HG03442 (cell line): Measurements from ENCODE around the gene ENTPD1.

Experiments used
- ATAC-seq: cut with Tn5 transposase; IDR thresholded peaks from one replicate; pipeline ENCODE4 v1.9.1; 2021; ENCODE audit warnings: mild to moderate bottlenecking, moderate library complexity; ENCODE audit not compliant: unreplicated experiment

The ENTPD1 gene

DNA sequence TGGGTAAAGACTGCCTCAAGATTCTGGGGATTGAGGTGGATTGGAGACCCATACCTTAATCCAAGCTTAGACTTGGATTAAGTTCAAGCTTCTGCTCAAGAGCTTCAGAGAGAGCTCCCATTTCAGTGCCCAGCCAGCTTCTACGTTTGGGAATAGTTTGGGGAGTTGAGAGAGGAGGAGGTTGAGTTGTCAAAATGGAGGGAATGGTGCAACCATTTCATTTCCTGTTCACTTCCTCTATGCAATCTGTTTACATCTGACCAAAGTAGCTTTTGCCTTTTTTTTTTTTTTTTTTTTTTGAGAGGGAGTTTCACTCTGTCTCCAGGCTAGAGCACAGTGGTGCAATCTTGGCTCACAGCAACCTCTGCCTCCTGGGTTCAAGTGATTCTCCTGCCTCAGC is 65.8 kb downstream of the ENTPD1 start:
- ATAC-seq = no peak

DNA sequence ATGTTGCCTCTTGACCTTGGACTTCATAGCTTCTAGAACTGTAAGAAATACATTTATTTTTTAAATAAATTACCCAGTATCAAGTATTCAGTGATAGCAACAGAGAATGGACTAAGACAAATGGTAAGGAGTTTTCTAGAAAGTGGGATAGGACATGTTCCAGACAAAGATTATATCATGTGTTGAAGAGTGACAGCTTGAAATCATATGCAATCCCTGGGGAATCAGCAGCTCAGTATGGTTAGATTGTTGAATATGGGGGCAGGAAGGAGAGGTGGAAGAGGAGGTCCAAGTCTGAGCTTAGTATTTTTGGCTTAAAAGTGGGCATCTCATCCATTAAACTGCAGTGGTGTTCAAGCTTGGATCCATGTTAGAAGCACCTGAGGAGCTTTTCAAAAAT is 74.1 kb downstream of the ENTPD1 start:
- ATAC-seq = no peak

GRCh38 chr10:95831076-95831475 is 75.1 kb downstream of the ENTPD1 start:
- ATAC-seq = no peak

DNA sequence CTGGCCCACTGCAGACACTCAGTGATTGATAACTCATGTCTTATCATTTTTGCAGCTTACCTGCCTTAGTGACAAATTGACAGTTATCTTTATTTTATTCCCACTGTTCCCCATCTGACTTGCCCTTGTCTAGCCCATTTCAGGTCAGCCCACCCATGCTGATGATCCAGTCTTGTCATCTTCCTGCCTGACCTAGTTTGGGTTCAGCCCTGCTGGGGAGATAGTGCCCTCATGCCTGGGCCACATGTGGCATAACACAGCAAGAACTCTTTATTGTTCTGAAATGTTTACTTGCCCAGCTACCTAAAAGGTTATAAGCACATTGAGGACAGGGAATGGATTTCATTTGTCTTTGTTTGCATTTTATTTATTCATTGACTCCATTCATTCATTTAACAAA is 75.6 kb downstream of the ENTPD1 start:
- no peak for ATAC-seq

GRCh38 chr10:95832216-95833041 is 76.5 kb downstream of the ENTPD1 start:
- peak; percentile 78 for ATAC-seq

DNA sequence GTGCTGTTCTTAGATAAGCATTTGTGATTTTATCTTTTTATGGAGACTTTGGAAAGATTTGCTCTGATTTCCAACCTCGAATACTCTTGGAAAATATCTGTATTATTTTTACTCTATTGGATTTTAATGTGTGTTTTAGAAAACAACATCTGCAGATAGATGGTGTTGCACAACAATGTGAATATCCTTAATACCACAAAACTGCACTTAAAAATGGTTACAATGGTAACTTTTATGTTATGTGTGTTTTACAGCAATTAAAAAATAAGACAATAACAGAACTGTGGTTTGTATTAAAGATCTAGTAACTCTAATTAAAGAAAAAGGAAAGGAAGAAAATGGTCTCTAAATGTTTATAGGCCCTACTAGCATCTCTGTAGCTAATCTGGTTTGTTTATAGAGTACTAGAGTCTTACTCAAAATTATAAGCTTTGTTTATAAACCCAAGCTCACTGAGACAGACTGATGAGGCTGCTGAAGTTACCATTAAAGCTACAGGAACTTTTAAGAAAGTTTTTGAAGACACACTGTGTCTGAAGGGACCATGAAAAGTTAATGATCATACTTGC is 77.2 kb downstream of the ENTPD1 start:
- no peak for ATAC-seq

DNA sequence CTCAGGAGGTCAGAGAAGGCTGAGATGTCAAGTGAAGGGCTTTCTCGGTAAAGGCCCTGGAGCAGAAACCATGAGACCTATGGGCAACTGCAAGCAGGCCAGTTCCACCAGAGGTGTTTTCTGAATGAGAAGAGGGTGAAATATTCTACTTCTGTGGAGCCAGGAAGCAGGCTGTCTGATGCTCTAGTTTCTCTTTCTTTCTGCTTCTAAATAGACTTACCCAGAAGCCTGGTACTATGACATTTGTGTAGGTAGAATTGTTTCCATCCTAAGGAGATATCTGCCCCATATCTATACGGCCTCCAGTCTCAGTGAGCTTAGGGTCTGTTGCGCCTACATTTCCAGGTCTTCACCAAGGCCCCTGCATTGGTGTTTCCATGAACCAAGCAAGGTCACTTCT is 78.4 kb downstream of the ENTPD1 start:
- ATAC-seq = no peak

DNA sequence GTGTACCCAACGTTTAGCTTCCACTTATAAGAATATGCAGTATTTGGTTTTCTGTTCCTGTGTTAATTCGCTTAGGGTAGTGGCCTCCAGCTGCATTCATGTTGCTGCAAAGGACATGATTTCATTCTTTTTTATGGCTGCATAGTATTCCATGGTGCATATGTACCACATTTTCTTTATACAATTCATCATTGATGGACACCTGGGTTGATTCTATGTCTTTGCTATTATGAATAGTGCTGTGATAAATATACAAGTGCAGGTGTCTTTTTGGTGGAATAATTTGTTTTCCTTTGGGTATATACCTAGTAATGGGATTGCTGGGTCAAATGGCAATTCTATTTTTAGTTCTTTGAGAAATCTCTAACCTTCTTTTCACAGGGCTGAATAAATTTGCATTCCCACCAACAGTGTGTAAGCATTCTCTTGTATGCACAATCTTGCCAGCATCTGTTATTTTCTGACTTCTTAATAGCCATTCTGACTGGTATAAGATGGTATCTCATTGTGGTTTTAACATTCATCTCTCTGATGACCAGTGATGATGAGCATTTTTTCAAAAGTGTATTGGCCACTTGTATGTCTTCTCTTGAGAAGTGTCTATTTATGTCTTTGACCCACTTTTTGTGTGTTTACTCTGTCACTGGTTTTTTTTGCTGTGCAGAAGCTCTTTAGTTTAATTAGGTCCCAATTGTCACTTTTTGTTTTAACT is 79.3 kb downstream of the ENTPD1 start:
- ATAC-seq = no peak

GRCh38 chr10:95835911-95836310 is 79.9 kb downstream of the ENTPD1 start:
- no peak for ATAC-seq

DNA sequence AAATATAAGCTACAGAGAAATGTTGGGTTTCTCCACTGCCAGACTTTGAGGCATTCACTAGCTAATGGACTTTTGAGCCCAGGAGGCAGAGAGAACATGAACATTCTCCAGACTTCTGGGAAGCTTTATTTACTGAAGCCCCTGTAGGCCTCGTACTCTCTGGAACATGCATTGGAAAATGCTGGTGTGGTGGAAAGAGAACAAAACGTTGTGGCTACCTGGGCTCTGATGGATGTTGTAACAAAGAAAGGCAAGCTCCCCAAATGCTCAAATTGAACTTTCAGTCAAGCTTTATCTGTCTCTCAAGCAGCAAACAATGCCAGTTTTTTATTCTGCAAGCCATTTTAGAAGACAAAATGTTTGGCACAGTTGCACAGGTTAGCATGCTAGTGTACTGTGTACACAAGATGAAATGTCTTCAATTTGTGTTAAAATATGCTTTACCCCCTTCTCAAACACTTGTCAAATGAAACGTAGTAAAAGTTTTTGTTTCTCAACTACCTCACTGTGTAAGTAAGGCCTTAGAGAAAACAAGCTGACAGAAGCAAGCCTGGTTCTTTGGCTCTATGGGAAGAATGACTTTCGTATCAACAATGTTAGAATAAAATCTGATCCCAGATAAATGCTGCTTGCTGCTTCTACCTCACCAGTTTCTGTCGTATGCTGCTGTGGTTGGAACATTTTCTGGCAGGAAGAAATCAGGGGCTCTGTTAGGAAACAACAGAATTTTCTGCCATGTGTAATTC is 80.8 kb downstream of the ENTPD1 start:
- ATAC-seq = no peak

DNA sequence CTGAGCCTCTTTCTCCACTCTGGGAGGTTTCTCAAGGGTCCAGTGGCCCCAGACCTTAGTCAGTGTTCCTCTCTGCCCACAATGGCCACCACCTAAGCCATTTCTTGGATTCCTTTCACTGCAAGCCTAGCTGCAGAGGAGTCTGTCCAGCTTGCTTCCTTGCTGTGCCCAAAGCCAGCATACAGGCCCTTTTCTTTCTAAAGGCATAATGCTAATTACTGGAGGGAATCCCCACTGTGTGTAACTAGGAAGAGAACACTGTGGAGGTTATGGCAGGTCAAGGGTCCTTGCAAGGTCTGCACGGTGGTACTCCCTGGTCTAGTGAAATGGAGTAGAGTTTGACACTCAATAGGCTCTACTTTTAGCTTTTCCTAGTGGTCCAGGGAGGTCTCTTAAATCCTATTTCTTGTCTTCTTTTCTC is 81.4 kb downstream of the ENTPD1 start:
- ATAC-seq = peak; percentile 18

- ATAC-seq = peak; percentile 48
These were observed 81.8 kb downstream of the ENTPD1 start for GRCh38 chr10:95837783-95838182.

GRCh38 chr10:95840121-95840520 is 84.2 kb downstream of the ENTPD1 start:
- ATAC-seq = no peak

- no peak for ATAC-seq
These were observed 84.7 kb downstream of the ENTPD1 start for GRCh38 chr10:95840681-95841080.

GRCh38 chr10:95841661-95842498 is 85.9 kb downstream of the ENTPD1 start:
- peak; percentile 34 for ATAC-seq

DNA sequence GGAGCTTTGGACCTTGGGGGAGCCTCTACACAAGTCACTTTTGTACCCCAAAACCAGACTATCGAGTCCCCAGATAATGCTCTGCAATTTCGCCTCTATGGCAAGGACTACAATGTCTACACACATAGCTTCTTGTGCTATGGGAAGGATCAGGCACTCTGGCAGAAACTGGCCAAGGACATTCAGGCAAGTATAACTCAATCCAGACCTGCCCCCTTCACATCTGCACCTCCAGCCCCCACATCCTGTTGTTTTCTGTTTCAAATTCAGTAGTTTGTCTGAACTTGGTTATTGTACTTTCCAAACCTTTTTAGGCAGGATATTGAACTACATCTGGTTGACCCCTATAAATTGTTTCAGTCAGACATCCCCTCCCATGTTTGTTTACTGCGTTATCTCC is 89.4 kb downstream of the ENTPD1 start:
- ATAC-seq = no peak

DNA sequence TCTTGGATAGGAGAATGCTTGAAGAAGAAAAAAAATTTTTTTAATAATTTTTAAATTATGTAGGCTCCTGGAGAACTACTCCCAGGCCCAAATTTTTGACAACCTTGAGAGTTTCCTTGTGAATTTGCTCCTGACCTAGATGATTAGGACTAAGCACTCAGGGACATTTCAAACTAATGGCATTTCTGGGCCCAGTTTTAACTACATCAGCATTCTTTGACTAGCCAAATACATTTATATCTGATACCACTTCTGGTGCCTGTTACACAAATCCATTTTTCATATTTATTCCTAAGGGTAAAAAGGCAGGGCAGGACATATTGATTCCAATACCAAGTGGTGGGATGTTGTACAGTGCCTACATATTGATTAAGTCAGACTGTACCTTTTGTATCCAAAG is 91.0 kb downstream of the ENTPD1 start:
- no peak for ATAC-seq

DNA sequence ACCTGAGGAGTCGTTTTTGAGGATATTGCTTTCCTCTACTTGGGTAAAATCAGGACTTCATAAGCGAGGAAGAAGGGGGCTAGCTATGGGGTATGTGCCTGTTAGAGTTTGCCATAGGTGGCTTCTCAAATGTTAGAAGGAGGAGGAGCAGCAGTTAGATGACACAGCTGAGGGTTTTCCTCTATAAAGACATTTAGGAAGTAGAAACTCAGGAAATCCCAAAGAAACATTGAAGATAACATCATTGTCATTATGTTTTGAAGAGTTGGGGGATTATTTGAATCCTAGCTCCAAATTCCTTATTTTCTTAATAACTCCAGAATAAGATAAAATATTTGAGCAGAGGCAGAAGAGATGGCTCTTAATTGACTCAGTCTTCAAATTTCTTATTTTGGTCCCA is 92.9 kb downstream of the ENTPD1 start:
- no peak for ATAC-seq

DNA sequence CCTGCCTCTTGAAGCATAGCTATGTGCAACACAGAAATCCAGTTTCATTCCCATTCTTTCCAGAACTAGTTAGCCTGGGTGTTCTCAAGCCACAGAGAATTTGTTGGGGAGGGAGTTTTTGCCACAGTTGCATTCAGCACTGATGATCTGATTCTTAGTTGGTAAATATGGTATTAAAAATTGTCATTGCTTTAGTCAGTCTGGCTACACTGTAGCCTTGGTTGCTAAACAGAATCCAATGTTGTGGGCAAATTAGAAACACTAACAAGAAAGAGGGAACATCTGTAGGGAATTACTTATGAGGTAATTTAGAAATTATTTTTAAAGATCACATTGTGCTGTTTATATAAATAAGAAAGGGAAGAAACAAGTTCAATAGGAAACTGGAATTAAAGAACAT is 94.8 kb downstream of the ENTPD1 start:
- no peak for ATAC-seq

DNA sequence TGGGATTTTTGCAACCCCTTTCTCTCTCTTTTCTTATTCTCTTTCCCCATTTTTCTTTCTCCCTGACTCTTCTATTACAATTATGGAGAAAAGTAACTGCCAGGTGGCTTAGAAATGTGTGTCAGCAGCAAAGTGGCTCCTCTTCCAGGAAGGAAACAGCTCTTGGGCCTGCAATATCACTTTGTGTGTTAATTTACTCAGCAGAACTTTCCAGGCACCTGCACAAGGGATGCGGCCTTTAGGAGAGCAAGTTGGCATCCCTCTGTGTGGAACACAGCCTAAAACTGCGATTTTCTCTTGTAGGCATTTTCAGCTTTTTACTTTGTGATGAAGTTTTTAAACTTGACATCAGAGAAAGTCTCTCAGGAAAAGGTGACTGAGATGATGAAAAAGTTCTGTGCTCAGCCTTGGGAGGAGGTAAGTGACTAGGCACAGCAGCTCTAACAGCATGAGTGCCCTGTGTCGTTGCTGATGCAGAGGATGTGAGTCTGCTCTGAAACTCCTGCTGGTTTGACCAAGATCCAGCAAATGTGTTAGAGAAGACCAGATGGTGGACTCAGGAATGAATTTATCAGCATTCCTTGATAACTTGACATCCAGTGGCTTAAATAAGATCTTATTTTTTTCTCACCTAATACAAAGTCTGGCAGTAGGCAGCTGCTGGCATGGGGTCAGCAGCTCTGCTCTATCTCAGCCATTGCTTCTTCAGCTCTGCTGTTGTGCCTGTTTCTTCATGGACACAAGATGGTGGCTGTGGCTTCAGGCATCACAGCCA is 104.4 kb downstream of the ENTPD1 start:
- ATAC-seq = no peak
